H1 (cell line): ENCODE data around the gene GJB4. TPM values are rescaled to one million over a fixed set of nuclear protein-coding genes. Genes with fewer than 3 reads are reported as not detected.

Experiments
- CTCF ChIA-PET: fragments of 300-600 bp; sonication (Branson Sonifier 250); formaldehyde crosslinking; loops from one replicate; lab custom pipeline; 2021; ENCODE audit not compliant: partially characterized antibody; lab: Charles Lee
- POLR2A ChIA-PET: fragments of 300-600 bp; sonication (Branson Sonifier 250); formaldehyde crosslinking; loops from one replicate; lab custom pipeline; 2021; ENCODE audit warnings: inconsistent platforms; ENCODE audit not compliant: partially characterized antibody; lab: Charles Lee
- DNase-seq, 2 experiments: peaks; one replicate each; pipeline versions ENCODE4 v3.0.0 to v3.0.0-alpha.2; 2010 to 2022; ENCODE audit warnings: low spot score in 2 of 2, low read depth in 1 of 2, mixed read lengths in 1 of 2
- FAIRE-seq: peaks from 2 replicates; lab custom pipeline; 2011; peaks lifted over from hg19 to GRCh38; lab: Jason Lieb, UNC
- H2AFZ ChIP-seq: 2 replicates; pipeline ENCODE4 v1.8.1; 2012; ENCODE audit warnings: low read length, inconsistent platforms
- H2AK5ac ChIP-seq: 2 replicates; pipeline ENCODE4 v1.6.1; 2013; ENCODE audit warnings: low read depth, low read length
- H2BK120ac ChIP-seq: replicated peaks from 2 replicates; pipeline ENCODE3; 2013; ENCODE audit warnings: low read depth, low read length, inconsistent platforms
- H2BK12ac ChIP-seq: 2 replicates; pipeline ENCODE4 v1.6.1; 2013; ENCODE audit warnings: low read depth, low read length
- H2BK15ac ChIP-seq: 2 replicates; pipeline ENCODE4 v1.6.1; 2013; ENCODE audit warnings: low read length
- H2BK20ac ChIP-seq: 2 replicates; pipeline ENCODE4 v1.6.1; 2013; ENCODE audit warnings: low read length
- H2BK5ac ChIP-seq: 2 replicates; pipeline ENCODE4 v1.6.1; 2013; ENCODE audit warnings: low read depth, low read length
- H3K14ac ChIP-seq: 2 replicates; pipeline ENCODE4 v1.6.1; 2013; ENCODE audit warnings: inconsistent platforms; ENCODE audit not compliant: insufficient read length
- H3K18ac ChIP-seq: 2 replicates; pipeline ENCODE4 v1.6.1; 2013; ENCODE audit warnings: low read length; ENCODE audit errors: extremely low read depth
- H3K23ac ChIP-seq: 2 replicates; pipeline ENCODE4 v1.6.1; 2013; ENCODE audit warnings: inconsistent platforms; ENCODE audit not compliant: insufficient read length
- H3K23me2 ChIP-seq: 2 replicates; pipeline ENCODE4 v1.6.1; 2013; ENCODE audit warnings: low read depth, low read length
- H3K27ac ChIP-seq: 2 replicates; pipeline ENCODE4 v1.6.1; 2011; ENCODE audit warnings: low read depth, low read length, inconsistent platforms
- H3K27me3 ChIP-seq, 4 experiments: replicated peaks in 1 of 4; 1 replicate in 1 of 4; 2 replicates in 3 of 4; pipeline versions ENCODE4 v1.6.1 to v1.8.1; 2011 to 2013; ENCODE audit warnings: low read length in 3 of 4, mild to moderate bottlenecking in 3 of 4, inconsistent platforms in 2 of 4, mixed read lengths in 2 of 4, moderate library complexity in 1 of 4; ENCODE audit not compliant: control insufficient read depth in 3 of 4, insufficient read depth in 3 of 4; ENCODE audit errors: extremely low read depth in 1 of 4
- H3K36me3 ChIP-seq, 4 experiments: 2 replicates each; pipeline versions ENCODE4 v1.6.1 to v1.8.1; 2011 to 2013; ENCODE audit warnings: mild to moderate bottlenecking in 4 of 4, low read length in 3 of 4, moderate library complexity in 2 of 4, control low read depth in 1 of 4, inconsistent platforms in 1 of 4; ENCODE audit not compliant: insufficient read depth in 4 of 4, control insufficient read depth in 2 of 4
- H3K4ac ChIP-seq: replicated peaks from 2 replicates; pipeline ENCODE3; 2013; ENCODE audit warnings: low read length, low read depth, mixed read lengths, inconsistent platforms; ENCODE audit not compliant: insufficient read length
- H3K4me1 ChIP-seq, 4 experiments: replicated peaks in 1 of 4; 1 replicate in 1 of 4; 2 replicates in 3 of 4; pipeline versions ENCODE4 v1.6.1 to v1.8.1; 2011 to 2013; ENCODE audit warnings: low read length in 3 of 4, inconsistent platforms in 2 of 4, mixed read lengths in 1 of 4; ENCODE audit not compliant: insufficient read depth in 4 of 4, control insufficient read depth in 3 of 4
- H3K4me2 ChIP-seq, 2 experiments: 2 replicates each; pipeline versions ENCODE4 v1.6.1 to v1.8.1; 2011 to 2013; ENCODE audit warnings: low read depth in 2 of 2, low read length in 2 of 2, control low read depth in 1 of 2, inconsistent platforms in 1 of 2, mild to moderate bottlenecking in 1 of 2; ENCODE audit not compliant: insufficient read depth in 1 of 2
- H3K4me3 ChIP-seq, 4 experiments: fragments of 200-600, 300-600 bp in 1 of 4; sonication (generic), shearing (Covaris generic), sonication (Bioruptor Twin) in 1 of 4; 2 replicates each; pipeline versions ENCODE4 v1.5.1 to v1.8.1; 2011 to 2016; ENCODE audit warnings: low read length in 4 of 4, low read depth in 3 of 4, control low read depth in 2 of 4, inconsistent platforms in 2 of 4, mild to moderate bottlenecking in 2 of 4, mixed read lengths in 1 of 4, moderate library complexity in 1 of 4; ENCODE audit not compliant: insufficient read depth in 2 of 4; ENCODE audit errors: extremely low read depth in 1 of 4
- H3K56ac ChIP-seq: replicated peaks from 2 replicates; pipeline ENCODE3; 2013; ENCODE audit warnings: low read depth, mild to moderate bottlenecking, mixed read lengths, low read length, inconsistent platforms; ENCODE audit not compliant: insufficient read length
- H3K79me1 ChIP-seq: 2 replicates; pipeline ENCODE4 v1.6.1; 2013; ENCODE audit warnings: low read depth, low read length, control low read depth
- H3K79me2 ChIP-seq, 2 experiments: 2 replicates each; pipeline versions ENCODE4 v1.6.1 to v1.8.1; 2012 to 2013; ENCODE audit warnings: low read length in 2 of 2, mild to moderate bottlenecking in 2 of 2, inconsistent platforms in 1 of 2; ENCODE audit not compliant: insufficient read depth in 2 of 2, control insufficient read depth in 1 of 2
- H3K9ac ChIP-seq, 4 experiments: replicated peaks in 1 of 4; 1 replicate in 1 of 4; 2 replicates in 3 of 4; pipeline versions ENCODE4 v1.6.1 to v1.8.1; 2011 to 2013; ENCODE audit warnings: low read depth in 3 of 4, low read length in 3 of 4, control low read depth in 2 of 4, mild to moderate bottlenecking in 2 of 4, moderate library complexity in 2 of 4, inconsistent platforms in 1 of 4; ENCODE audit errors: extremely low read depth in 1 of 4
- H3K9me3 ChIP-seq, 2 experiments: 2 replicates each; pipeline versions ENCODE4 v1.6.1 to v1.8.1; 2012 to 2013; ENCODE audit warnings: mild to moderate bottlenecking in 2 of 2, moderate library complexity in 2 of 2, control low read depth in 1 of 2, inconsistent platforms in 1 of 2, low read depth in 1 of 2, low read length in 1 of 2, mixed read lengths in 1 of 2; ENCODE audit not compliant: insufficient read depth in 2 of 2
- H4K20me1 ChIP-seq, 2 experiments: replicated peaks in 1 of 2; 2 replicates each; pipeline versions ENCODE3 to v1.8.1; 2011 to 2013; ENCODE audit warnings: inconsistent platforms in 2 of 2, low read length in 2 of 2, mild to moderate bottlenecking in 1 of 2; ENCODE audit not compliant: insufficient read depth in 2 of 2, control insufficient read depth in 1 of 2
- H4K5ac ChIP-seq: 2 replicates; pipeline ENCODE4 v1.6.1; 2013; ENCODE audit warnings: low read length, low read depth, mixed read lengths, inconsistent platforms; ENCODE audit not compliant: insufficient read length
- H4K8ac ChIP-seq: 2 replicates; pipeline ENCODE4 v1.8.0; 2013; ENCODE audit warnings: mild to moderate bottlenecking, moderate library complexity, low read length, inconsistent platforms; ENCODE audit not compliant: insufficient read depth; ENCODE audit errors: extremely low read depth
- H4K91ac ChIP-seq: replicated peaks from 2 replicates; pipeline ENCODE3; 2013; ENCODE audit warnings: low read length, mixed read lengths, inconsistent platforms; ENCODE audit not compliant: insufficient read length
- ASH2L ChIP-seq: fragments of 200-600, 300-600 bp; sonication (generic); IDR thresholded peaks from one replicate; pipeline ENCODE4 v1.7.1; 2017; ENCODE audit warnings: low read length
- BACH1 ChIP-seq: IDR thresholded peaks from 2 replicates; pipeline ENCODE4 v1.6.1; 2012; ENCODE audit warnings: low read length, improper control_type of control experiment
- CTBP2 ChIP-seq: IDR thresholded peaks from 2 replicates; pipeline ENCODE4 v1.7.0; 2011; ENCODE audit warnings: borderline replicate concordance, mild to moderate bottlenecking, moderate library complexity, mixed read lengths, low read length; ENCODE audit not compliant: insufficient read depth, insufficient read length
- EGR1 ChIP-seq: IDR thresholded peaks from 2 replicates; pipeline ENCODE4 v1.6.1; 2011; ENCODE audit warnings: low read depth, low read length, borderline replicate concordance
- JUN ChIP-seq: IDR thresholded peaks from 2 replicates; pipeline ENCODE4 v1.6.1; 2011; ENCODE audit warnings: low read depth, mild to moderate bottlenecking, improper control_type of control experiment, low read length
- POLR2A ChIP-seq, 2 experiments: IDR thresholded peaks; 1 replicate in 1 of 2; 2 replicates in 1 of 2; pipeline ENCODE4 v1.6.1; 2011; ENCODE audit warnings: low read depth in 2 of 2, low read length in 2 of 2, mild to moderate bottlenecking in 2 of 2; ENCODE audit errors: control extremely low read depth in 1 of 2
- WGBS, 2 experiments: shearing (Covaris generic) in 1 of 2; methylation state at CpG; one replicate each; pipeline versions ENCODE4 v1.1.6 to v1.1.7; 2013 to 2015; ENCODE audit warnings: low lambda C conversion rate in 2 of 2, mixed read lengths in 2 of 2, inconsistent platforms in 1 of 2, low coverage in 1 of 2, missing lambda C conversion rate in 1 of 2; ENCODE audit not compliant: insufficient replicate concordance in 2 of 2, insufficient coverage in 1 of 2, insufficient read length in 1 of 2; ENCODE audit errors: extremely low coverage in 1 of 2, missing lambda C conversion rate in 1 of 2; 5-methylcytosine and 5-hydroxymethylcytosine counted together
- polyA plus RNA-seq, 7 experiments: library from polyadenylated mRNA; depleted of rRNA in 3 of 7; stranded (reverse) in 5 of 7; unstranded in 2 of 7; fragments of >200 nt in 5 of 7; fragments of 200-250 nt in 2 of 7; gene quantifications; 1 replicate in 5 of 7; 2 replicates in 1 of 7; 4 replicates in 1 of 7; pipeline versions ENCODE4 v1.2.1 to v1.2.3, GENCODE V29; 2011 to 2013; ENCODE audit warnings: missing spikeins in 2 of 7, mixed read lengths in 2 of 7
- total RNA-seq: library from RNA; stranded (reverse); fragmentation: NEBNext Ultra II Directional; extraction: Animal tissue kit (Norgen Biotek cat#: 25700); gene quantifications from 2 replicates; pipeline ENCODE4 v1.2.1, GENCODE V29; 2021

The GJB4 gene
- total and polyA plus RNA-seq, 2 of the 8 experiments (the other 6 are each of a cell fraction or from before 2014, with no cell fraction given) = 0.20 to 0.41 TPM

DNA sequence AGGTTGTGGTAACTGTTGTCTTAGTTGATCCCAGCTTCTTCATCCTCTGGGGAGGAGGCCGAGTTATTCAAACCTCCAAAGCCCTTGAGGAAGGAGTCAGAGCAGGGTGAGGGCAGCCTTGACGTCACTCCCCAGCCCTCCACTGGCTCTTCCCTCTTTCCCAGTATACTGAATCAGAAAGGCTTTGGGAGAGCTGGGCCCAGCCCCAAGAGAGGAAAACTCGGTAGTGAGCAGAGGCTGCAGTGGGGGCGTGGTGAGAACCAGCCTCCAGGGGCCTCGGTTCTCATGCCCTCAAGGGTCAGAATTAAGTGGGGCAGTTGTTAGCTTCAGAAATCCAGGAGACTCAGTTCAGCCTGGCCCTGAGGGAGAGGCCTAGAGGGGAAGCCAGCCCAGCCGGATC lies 31.4 kb downstream of the GJB4 start:
- Histone ChIP-seq H3K27ac (no peak overlapping the region), H4K5ac (no peak overlapping the region), H3K36me3 (no peaks in the 10 kb centered on the region), H2AK5ac (no peak overlapping the region), H2BK120ac (no peak overlapping the region), H3K18ac (no peak overlapping the region), H3K9ac (no peak overlapping the region), H3K79me2 (no peaks in the 10 kb centered on the region), H2BK15ac (no peak overlapping the region), H4K8ac (no peak overlapping the region), H3K79me1 (no peaks in the 10 kb centered on the region), H2BK12ac (no peak overlapping the region), H3K4me3 (no peak overlapping the region), H3K4me1 (peaks cover 0 to 4% (median 3%) of the 10 kb centered on the region in 4 experiments; a peak in 4 of 7 replicates), H3K4ac (no peak overlapping the region), H3K4me2 (no peak overlapping the region), H2AFZ (no peak overlapping the region), H3K9me3 (no peaks in the 10 kb centered on the region), H2BK20ac (no peak overlapping the region), H3K23me2 (no peaks in the 10 kb centered on the region; the same call in 1 of the 2 replicates), H2BK5ac (no peak overlapping the region), H3K56ac (no peak overlapping the region), H4K20me1 (no peaks in the 10 kb centered on the region), H3K23ac (no peak overlapping the region), H4K91ac (no peak overlapping the region), H3K14ac (no peak overlapping the region), H3K27me3 (peaks cover 0 to 13% (median 10%) of the 10 kb centered on the region in 4 experiments; a peak in 4 of 7 replicates)
- FAIRE-seq = no peak
- 89% methylated on average over 5 of the region's 6 CpGs; no CpG with 5 or more reads in 1 of the 2 experiments for WGBS, 2 experiments
- no peak for DNase-seq
- CTCF ChIA-PET = interaction anchor here (0.6 to 12.6 kb wide), 9 partner anchors 10 to 406 kb away, joined by 3 to 230 read pairs (median 3); partner anchors contain the start of genes GJB3 and SMIM12
- POLR2A ChIA-PET = no interaction called here
- TF ChIP-seq EGR1 (no peak), CTBP2 (no peak), BACH1 (no peak), POLR2A (IDR thresholded peaks at IDR 0.05; ENCODE audit: control extremely low read depth in 1 of 2, low read depth in 2 of 2, low read length in 2 of 2) (no peak), ASH2L (no peak), JUN (no peak)
